ENCODE data around the gene SCD5.

SCD5 gene

GRCh38 chr4:82711158-82711785, 87.3 kb downstream of the SCD5 start:
- no peaks in the 10 kb centered on the region for H3K9me3 Mint-ChIP-seq
- H3K27me3 Mint-ChIP-seq: no peaks in the 10 kb centered on the region
- H3K27ac Mint-ChIP-seq: no peak overlapping the region
- H3K36me3 Mint-ChIP-seq (ENCODE audit: low read depth): no peaks in the 10 kb centered on the region
- no peak overlapping the region for H3K4me3 Mint-ChIP-seq
- peaks cover 6% of the 10 kb centered on the region for H3K4me1 Mint-ChIP-seq (ENCODE audit: low read depth)
- intact Hi-C loops (cut with micrococcal nuclease): no loop called here

GRCh38 chr4:82710197-82710929, 88.2 kb downstream of the SCD5 start:
- no peaks in the 10 kb centered on the region for H3K36me3 Mint-ChIP-seq (ENCODE audit: low read depth)
- no peak overlapping the region for H3K27ac Mint-ChIP-seq
- H3K4me3 Mint-ChIP-seq: no peak overlapping the region
- intact Hi-C loops (cut with micrococcal nuclease): no loop called here
- H3K4me1 Mint-ChIP-seq (ENCODE audit: low read depth): peaks cover 1% of the 10 kb centered on the region
- H3K9me3 Mint-ChIP-seq: no peaks in the 10 kb centered on the region
- H3K27me3 Mint-ChIP-seq: no peaks in the 10 kb centered on the region

- Mint-ChIP-seq H3K9me3 (no peaks in the 10 kb centered on the region), H3K36me3 (ENCODE audit: low read depth) (no peaks in the 10 kb centered on the region), H3K4me1 (ENCODE audit: low read depth) (no peaks in the 10 kb centered on the region), H3K4me3 (no peak overlapping the region), H3K27ac (no peak overlapping the region), H3K27me3 (no peaks in the 10 kb centered on the region)
- intact Hi-C loops (cut with micrococcal nuclease): no loop called here
Observed at GRCh38 chr4:82708982-82709381, 89.6 kb downstream of the SCD5 start.

GRCh38 chr4:82706349-82707000, 92.1 kb downstream of the SCD5 start:
- Mint-ChIP-seq H3K4me1 (ENCODE audit: low read depth) (no peaks in the 10 kb centered on the region), H3K36me3 (ENCODE audit: low read depth) (no peaks in the 10 kb centered on the region), H3K4me3 (no peak overlapping the region), H3K9me3 (no peaks in the 10 kb centered on the region), H3K27ac (no peak overlapping the region), H3K27me3 (no peaks in the 10 kb centered on the region)
- intact Hi-C loops (cut with micrococcal nuclease): no loop called here

DNA sequence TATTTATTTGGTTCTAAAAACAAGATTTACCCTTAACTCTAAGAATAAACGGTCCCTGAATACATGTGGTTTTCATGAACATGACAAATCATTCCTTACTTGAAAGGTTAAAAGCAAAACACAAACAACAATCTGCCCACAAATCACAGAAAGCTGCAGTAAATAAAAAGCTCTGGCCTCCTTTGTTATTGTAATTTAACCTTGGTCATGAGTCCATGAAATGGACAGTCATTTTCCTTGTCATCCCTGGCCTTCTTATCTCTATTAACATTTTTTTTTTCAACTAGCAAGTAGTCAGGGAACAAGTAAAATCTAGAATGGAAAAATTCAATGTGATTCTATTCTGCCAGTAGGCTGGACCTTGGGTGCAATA, 92.7 kb downstream of the SCD5 start:
- Mint-ChIP-seq H3K4me3 (no peak overlapping the region), H3K27ac (no peak overlapping the region), H3K36me3 (ENCODE audit: low read depth) (no peaks in the 10 kb centered on the region), H3K4me1 (ENCODE audit: low read depth) (no peaks in the 10 kb centered on the region), H3K27me3 (no peaks in the 10 kb centered on the region), H3K9me3 (no peaks in the 10 kb centered on the region)
- intact Hi-C loops (cut with micrococcal nuclease): no loop called here

GRCh38 chr4:82705169-82705927, 93.2 kb downstream of the SCD5 start:
- intact Hi-C loops (cut with micrococcal nuclease): no loop called here
- no peaks in the 10 kb centered on the region for H3K9me3 Mint-ChIP-seq
- H3K27ac Mint-ChIP-seq: no peak overlapping the region
- H3K4me3 Mint-ChIP-seq: no peak overlapping the region
- no peaks in the 10 kb centered on the region for H3K36me3 Mint-ChIP-seq (ENCODE audit: low read depth)
- H3K4me1 Mint-ChIP-seq (ENCODE audit: low read depth): no peaks in the 10 kb centered on the region
- no peaks in the 10 kb centered on the region for H3K27me3 Mint-ChIP-seq

- H3K9me3 Mint-ChIP-seq: no peaks in the 10 kb centered on the region
- no peaks in the 10 kb centered on the region for H3K27me3 Mint-ChIP-seq
- H3K4me3 Mint-ChIP-seq: no peak overlapping the region
- no peaks in the 10 kb centered on the region for H3K4me1 Mint-ChIP-seq (ENCODE audit: low read depth)
- no peak overlapping the region for H3K27ac Mint-ChIP-seq
- intact Hi-C loops (cut with micrococcal nuclease): no loop called here
- no peaks in the 10 kb centered on the region for H3K36me3 Mint-ChIP-seq (ENCODE audit: low read depth)
Observed at GRCh38 chr4:82704156-82704555, 94.4 kb downstream of the SCD5 start.

DNA sequence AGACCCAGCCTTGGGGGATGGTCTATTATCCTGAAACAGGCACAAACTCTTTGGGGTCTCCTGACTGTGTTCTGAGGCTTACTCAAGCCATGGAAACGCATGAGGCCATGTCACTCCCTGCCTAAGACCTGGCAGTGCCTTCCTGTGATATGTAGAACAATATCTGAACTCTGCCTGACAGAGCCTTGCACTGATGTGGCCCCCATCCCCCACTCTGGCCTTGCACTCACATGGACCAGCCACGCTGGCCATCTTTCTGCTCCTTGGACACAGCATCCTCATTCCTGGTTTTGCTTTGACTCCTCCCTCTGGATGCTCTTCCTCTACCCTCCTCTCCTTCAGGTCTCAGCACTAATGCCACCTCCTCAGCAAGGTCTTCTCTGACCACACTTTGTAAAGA, 100.2 kb downstream of the SCD5 start:
- Mint-ChIP-seq H3K4me1 (ENCODE audit: low read depth) (no peaks in the 10 kb centered on the region), H3K36me3 (ENCODE audit: low read depth) (no peaks in the 10 kb centered on the region), H3K4me3 (no peak overlapping the region), H3K9me3 (no peaks in the 10 kb centered on the region), H3K27me3 (no peaks in the 10 kb centered on the region), H3K27ac (no peak overlapping the region)
- intact Hi-C loops (cut with micrococcal nuclease): no loop called here

GRCh38 chr4:82697561-82697960, 101.0 kb downstream of the SCD5 start:
- H3K27me3 Mint-ChIP-seq: no peaks in the 10 kb centered on the region
- no peaks in the 10 kb centered on the region for H3K4me1 Mint-ChIP-seq (ENCODE audit: low read depth)
- no peaks in the 10 kb centered on the region for H3K9me3 Mint-ChIP-seq
- H3K4me3 Mint-ChIP-seq: no peak overlapping the region
- intact Hi-C loops (cut with micrococcal nuclease): no loop called here
- H3K36me3 Mint-ChIP-seq (ENCODE audit: low read depth): no peaks in the 10 kb centered on the region
- H3K27ac Mint-ChIP-seq: no peak overlapping the region

- Mint-ChIP-seq H3K27me3 (no peaks in the 10 kb centered on the region), H3K4me1 (ENCODE audit: low read depth) (no peaks in the 10 kb centered on the region), H3K4me3 (no peak overlapping the region), H3K9me3 (no peaks in the 10 kb centered on the region), H3K36me3 (ENCODE audit: low read depth) (no peaks in the 10 kb centered on the region), H3K27ac (no peak overlapping the region)
- intact Hi-C loops (cut with micrococcal nuclease): no loop called here
Observed at GRCh38 chr4:82696117-82696860, 102.3 kb downstream of the SCD5 start.

DNA sequence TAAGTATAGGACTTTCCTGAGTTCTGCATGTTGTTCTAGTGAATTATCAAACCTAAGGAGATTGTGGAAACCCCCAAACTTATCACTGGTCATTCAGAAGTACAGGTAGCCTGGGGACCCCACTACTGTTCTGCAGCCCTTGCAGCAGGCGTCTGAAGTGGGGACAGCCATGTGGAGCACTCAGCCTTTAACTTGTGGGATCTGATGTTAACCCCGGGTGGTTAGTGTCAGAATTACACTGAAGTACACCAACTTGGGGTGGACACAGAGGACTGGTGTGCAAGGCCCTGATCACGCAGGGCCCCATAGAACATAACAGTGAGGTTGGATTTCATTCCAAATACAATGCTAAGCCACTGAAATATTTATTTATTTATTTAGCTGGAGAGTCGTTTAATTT, 103.7 kb downstream of the SCD5 start:
- H3K27me3 Mint-ChIP-seq: no peaks in the 10 kb centered on the region
- H3K9me3 Mint-ChIP-seq: no peaks in the 10 kb centered on the region
- H3K36me3 Mint-ChIP-seq (ENCODE audit: low read depth): no peaks in the 10 kb centered on the region
- intact Hi-C loops (cut with micrococcal nuclease): no loop called here
- H3K27ac Mint-ChIP-seq: no peak overlapping the region
- H3K4me1 Mint-ChIP-seq (ENCODE audit: low read depth): no peaks in the 10 kb centered on the region
- H3K4me3 Mint-ChIP-seq: no peak overlapping the region

DNA sequence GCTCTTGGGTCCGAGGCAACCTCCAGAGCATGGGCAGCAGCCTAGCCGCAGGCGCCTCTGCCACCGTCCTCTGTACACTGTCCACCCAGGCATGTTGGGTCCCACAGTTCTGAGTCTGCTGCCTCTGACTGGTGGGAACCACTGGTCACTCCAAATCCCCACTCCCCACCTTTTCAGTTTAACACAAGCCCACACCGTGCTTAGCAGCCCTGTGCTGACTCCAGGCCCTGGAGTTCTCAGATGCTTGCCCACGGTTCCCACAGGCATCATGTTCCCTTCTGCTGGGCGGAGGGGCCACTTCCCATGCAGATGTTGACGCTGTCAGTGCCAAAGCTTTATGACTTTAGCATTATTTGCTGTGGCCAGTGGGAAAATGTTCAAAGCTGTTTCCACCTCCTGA, 104.5 kb downstream of the SCD5 start:
- H3K36me3 Mint-ChIP-seq (ENCODE audit: low read depth): no peaks in the 10 kb centered on the region
- H3K4me1 Mint-ChIP-seq (ENCODE audit: low read depth): no peaks in the 10 kb centered on the region
- no peaks in the 10 kb centered on the region for H3K9me3 Mint-ChIP-seq
- no peaks in the 10 kb centered on the region for H3K27me3 Mint-ChIP-seq
- no peak overlapping the region for H3K27ac Mint-ChIP-seq
- intact Hi-C loops (cut with micrococcal nuclease): no loop called here
- H3K4me3 Mint-ChIP-seq: no peak overlapping the region

DNA sequence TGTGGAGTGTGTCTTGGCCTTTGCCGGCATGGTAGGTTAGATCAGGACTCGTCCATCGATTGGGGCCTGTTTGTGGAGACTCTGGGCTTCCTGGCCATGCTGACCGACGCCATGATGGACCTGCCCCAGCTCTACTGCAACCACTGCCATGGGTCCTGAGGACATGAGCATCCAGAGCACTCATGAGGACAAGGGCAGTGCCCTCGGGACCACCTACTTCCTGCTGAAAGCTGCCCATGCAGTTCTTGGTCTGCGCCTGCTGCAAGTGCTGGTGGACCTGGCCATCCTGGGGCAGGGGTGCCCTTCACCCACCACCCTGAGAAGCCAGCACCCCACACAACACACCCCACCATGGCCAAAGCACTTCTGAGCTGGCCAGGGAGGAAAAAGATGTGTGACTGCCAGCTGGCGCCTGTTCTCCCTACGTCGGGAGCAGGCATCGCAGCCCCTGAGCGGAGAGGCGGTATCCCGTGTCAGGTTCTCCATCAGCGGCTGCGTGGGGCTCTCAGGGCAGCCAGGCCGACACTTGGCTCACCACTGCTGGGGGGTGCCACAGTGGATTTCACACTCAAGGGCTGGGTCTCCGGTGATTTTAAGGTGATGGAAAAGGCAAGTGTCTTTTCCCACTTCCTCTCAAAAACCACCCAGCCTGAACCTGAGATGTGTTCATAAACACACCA, 106.4 kb downstream of the SCD5 start:
- no peak overlapping the region for H3K4me3 Mint-ChIP-seq
- H3K27ac Mint-ChIP-seq: no peak overlapping the region
- H3K4me1 Mint-ChIP-seq (ENCODE audit: low read depth): no peaks in the 10 kb centered on the region
- intact Hi-C loops (cut with micrococcal nuclease): no loop called here
- H3K36me3 Mint-ChIP-seq (ENCODE audit: low read depth): no peaks in the 10 kb centered on the region
- no peaks in the 10 kb centered on the region for H3K9me3 Mint-ChIP-seq
- no peaks in the 10 kb centered on the region for H3K27me3 Mint-ChIP-seq
